Brain microvascular endothelial cell (primary cell): Measurements from ENCODE around the gene TSPAN7.
A peak's percentile ranks its signal among the peaks of the same experiment; 100 is the strongest.

Source experiments
- DNase-seq: peaks from one replicate; pipeline ENCODE4 v3.0.0-alpha.2; 2020
- H3K27ac ChIP-seq: fragments of 250-450 bp; sonication (Bioruptor Pico); 2 replicates; pipeline ENCODE4 v1.5.1; 2020; ENCODE audit warnings: mild to moderate bottlenecking, moderate library complexity
- H3K27me3 ChIP-seq: fragments of 250-450 bp; sonication (Bioruptor Pico); replicated peaks from 2 replicates; pipeline ENCODE4 v1.5.1; 2020; ENCODE audit warnings: mild to moderate bottlenecking
- H3K36me3 ChIP-seq: fragments of 250-450 bp; sonication (Bioruptor Pico); replicated peaks from 2 replicates; pipeline ENCODE4 v1.5.1; 2020; ENCODE audit warnings: mild to moderate bottlenecking
- H3K4me3 ChIP-seq: 2 replicates; pipeline ENCODE4 v1.5.1; 2011; ENCODE audit warnings: low read depth, mild to moderate bottlenecking, control low read depth, low read length, moderate library complexity
- in situ Hi-C: cut with HindIII; loops from 2 replicates; pipeline ENCODE4 v1.10.0; 2017; ENCODE audit warnings: low sequenced_read_pairs, low pct_ligation_motif_present
- TF ChIP-seq, protein P1 (sequence below): IDR thresholded peaks from 2 replicates; pipeline ENCODE4 v1.5.1; 2011; ENCODE audit warnings: low read depth, mild to moderate bottlenecking, moderate library complexity, low read length, control low read depth, inconsistent platforms; ENCODE audit errors: missing control alignments

TSPAN7 gene

GRCh38 chrX:38661561-38661960, 100.2 kb downstream of the TSPAN7 start:
- no peaks in the 10 kb centered on the region for H3K36me3 ChIP-seq
- no peaks in the 10 kb centered on the region for H3K27me3 ChIP-seq
- no peak overlapping the region for H3K27ac ChIP-seq
- TF ChIP-seq, protein P1, sequence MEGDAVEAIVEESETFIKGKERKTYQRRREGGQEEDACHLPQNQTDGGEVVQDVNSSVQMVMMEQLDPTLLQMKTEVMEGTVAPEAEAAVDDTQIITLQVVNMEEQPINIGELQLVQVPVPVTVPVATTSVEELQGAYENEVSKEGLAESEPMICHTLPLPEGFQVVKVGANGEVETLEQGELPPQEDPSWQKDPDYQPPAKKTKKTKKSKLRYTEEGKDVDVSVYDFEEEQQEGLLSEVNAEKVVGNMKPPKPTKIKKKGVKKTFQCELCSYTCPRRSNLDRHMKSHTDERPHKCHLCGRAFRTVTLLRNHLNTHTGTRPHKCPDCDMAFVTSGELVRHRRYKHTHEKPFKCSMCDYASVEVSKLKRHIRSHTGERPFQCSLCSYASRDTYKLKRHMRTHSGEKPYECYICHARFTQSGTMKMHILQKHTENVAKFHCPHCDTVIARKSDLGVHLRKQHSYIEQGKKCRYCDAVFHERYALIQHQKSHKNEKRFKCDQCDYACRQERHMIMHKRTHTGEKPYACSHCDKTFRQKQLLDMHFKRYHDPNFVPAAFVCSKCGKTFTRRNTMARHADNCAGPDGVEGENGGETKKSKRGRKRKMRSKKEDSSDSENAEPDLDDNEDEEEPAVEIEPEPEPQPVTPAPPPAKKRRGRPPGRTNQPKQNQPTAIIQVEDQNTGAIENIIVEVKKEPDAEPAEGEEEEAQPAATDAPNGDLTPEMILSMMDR: no peak
- in situ Hi-C loops: no loop called here
- H3K4me3 ChIP-seq: no peak overlapping the region
- DNase-seq: no peak

- Histone ChIP-seq H3K27ac (no peak overlapping the region), H3K4me3 (no peak overlapping the region), H3K36me3 (no peaks in the 10 kb centered on the region), H3K27me3 (no peaks in the 10 kb centered on the region)
- in situ Hi-C loops: no loop called here
- TF ChIP-seq, protein P1: no peak
- no peak for DNase-seq
Measured at GRCh38 chrX:38662640-38663039, 101.3 kb downstream of the TSPAN7 start.

- in situ Hi-C loops: no loop called here
Measured at GRCh38 chrX:38664285-38664684, 102.9 kb downstream of the TSPAN7 start.

DNA sequence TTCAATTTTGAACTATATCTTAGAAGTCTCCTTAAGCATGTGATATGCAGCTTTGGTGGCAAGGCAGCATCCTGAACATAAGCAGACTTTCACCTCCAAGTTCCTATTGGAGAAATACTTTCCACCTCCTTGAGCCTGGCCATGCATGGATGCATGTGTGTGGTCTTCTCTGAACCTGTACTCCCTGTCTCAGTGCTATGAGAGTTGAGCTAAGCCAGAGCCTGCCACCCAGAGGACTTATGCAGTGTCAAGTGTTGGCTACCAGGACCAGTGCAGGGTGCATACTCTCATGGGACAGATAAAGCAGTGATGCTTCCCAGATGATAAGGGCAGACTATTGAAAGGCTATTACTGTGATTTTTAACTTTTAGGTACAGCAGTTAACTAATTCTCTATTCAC, 105.6 kb downstream of the TSPAN7 start:
- H3K27me3 ChIP-seq: no peaks in the 10 kb centered on the region
- TF ChIP-seq, protein P1: no peak
- no peaks in the 10 kb centered on the region for H3K36me3 ChIP-seq
- no peak overlapping the region for H3K4me3 ChIP-seq
- no peak for DNase-seq
- in situ Hi-C loops: no loop called here
- no peak overlapping the region for H3K27ac ChIP-seq

More at GRCh38 chrX:38664285-38664684, 102.9 kb downstream of the TSPAN7 start:
- DNase-seq: peak; percentile 15
- Histone ChIP-seq H3K27ac (no peak overlapping the region), H3K36me3 (no peaks in the 10 kb centered on the region), H3K4me3 (no peak overlapping the region), H3K27me3 (no peaks in the 10 kb centered on the region)
- TF ChIP-seq, protein P1: peak; percentile 63

DNA sequence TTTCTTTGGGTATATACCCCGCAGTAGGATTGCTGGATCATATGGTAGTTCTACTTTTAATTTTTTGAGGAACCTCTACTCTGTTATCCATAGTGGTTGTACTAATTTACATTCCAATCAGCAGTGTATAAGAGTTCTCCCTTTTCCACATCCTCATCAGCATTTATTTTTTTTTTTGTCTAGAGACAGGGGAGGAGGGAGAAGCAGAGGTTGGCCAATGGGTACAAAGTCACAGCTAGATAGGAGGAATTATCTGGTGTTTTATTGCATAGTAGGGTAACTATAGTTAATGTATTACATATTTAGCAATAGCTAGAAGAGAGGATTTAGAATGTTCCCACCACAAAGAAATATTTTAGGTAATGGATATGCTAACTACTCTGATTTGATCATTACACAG, 107.4 kb downstream of the TSPAN7 start:
- in situ Hi-C loops: no loop called here
- DNase-seq: no peak
- Histone ChIP-seq H3K36me3 (no peaks in the 10 kb centered on the region), H3K4me3 (no peak overlapping the region), H3K27ac (no peak overlapping the region), H3K27me3 (no peaks in the 10 kb centered on the region)
- TF ChIP-seq, protein P1: no peak

- TF ChIP-seq, protein P1: no peak
- Histone ChIP-seq H3K4me3 (no peak overlapping the region), H3K27ac (no peak overlapping the region), H3K36me3 (no peaks in the 10 kb centered on the region), H3K27me3 (no peaks in the 10 kb centered on the region)
- DNase-seq: no peak
- in situ Hi-C loops: no loop called here
Measured at GRCh38 chrX:38669428-38669827, 108.1 kb downstream of the TSPAN7 start.
